HepG2 (cell line): ENCODE data around the gene ACO1. TPM values are rescaled to one million over a fixed set of nuclear protein-coding genes. Genes with fewer than 3 reads are reported as not detected.

ENCODE experiments used
- ASH2L ChIP-seq: fragments of 300-600, 200-600 bp; sonication (generic); IDR thresholded peaks from 2 replicates; pipeline ENCODE4 v1.7.0; 2017; ENCODE audit warnings: low read depth, mild to moderate bottlenecking, moderate library complexity, mixed read lengths, low read length; ENCODE audit not compliant: insufficient read length
- KAT8 ChIP-seq: IDR thresholded peaks from 2 replicates; pipeline ENCODE4 v1.6.1; 2016; ENCODE audit warnings: missing genetic modification reagents, missing compliant biosample characterization
- KDM6A ChIP-seq: IDR thresholded peaks from 2 replicates; pipeline ENCODE4 v1.6.1; 2016; ENCODE audit warnings: low read depth
- PAXIP1 ChIP-seq: sonication (generic); formaldehyde crosslinking; conservative IDR thresholded peaks from 2 replicates; pipeline ENCODE4 v1.4.0; 2020; ENCODE audit warnings: mild to moderate bottlenecking, missing genetic modification reagents, moderate library complexity
- PHF5A ChIP-seq: IDR thresholded peaks from one replicate; pipeline ENCODE4 v1.6.1; 2018; ENCODE audit warnings: low read depth, missing genetic modification reagents; ENCODE audit not compliant: unreplicated experiment
- RERE ChIP-seq: IDR thresholded peaks from 2 replicates; pipeline ENCODE4 v1.6.1; 2016; ENCODE audit warnings: low read depth, missing genetic modification reagents, missing compliant biosample characterization
- SKI ChIP-seq: fragments of 450-650 bp; IDR thresholded peaks from one replicate; pipeline ENCODE4 v1.6.1; 2018; ENCODE audit warnings: mild to moderate bottlenecking; ENCODE audit not compliant: partially characterized antibody
- SOX6 ChIP-seq, 2 experiments: fragments of 450-650 bp in 1 of 2; sonication (generic) in 1 of 2; formaldehyde crosslinking in 1 of 2; IDR thresholded peaks; 2 replicates each; pipeline versions ENCODE4 v1.4.0 to v1.6.1; 2017 to 2020; ENCODE audit warnings: antibody characterized with exemption in 1 of 2, mild to moderate bottlenecking in 1 of 2, missing genetic modification reagents in 1 of 2
- TCF7 ChIP-seq: sonication (generic); IDR thresholded peaks from 2 replicates; pipeline ENCODE4 v1.6.1; 2016; ENCODE audit warnings: antibody characterized with exemption, low read depth
- ZGPAT ChIP-seq: IDR thresholded peaks from 2 replicates; pipeline ENCODE4 v1.6.1; 2016; ENCODE audit warnings: mild to moderate bottlenecking
- ZKSCAN8 ChIP-seq: IDR thresholded peaks from 2 replicates; pipeline ENCODE4 v1.6.1; 2016; ENCODE audit warnings: borderline replicate concordance, missing genetic modification reagents, missing compliant biosample characterization
- ZNF687 ChIP-seq: sonication (generic); formaldehyde crosslinking; IDR thresholded peaks from 2 replicates; pipeline ENCODE4 v1.5.1; 2020; ENCODE audit warnings: mild to moderate bottlenecking, missing genetic modification reagents, moderate library complexity
- ZSCAN9 ChIP-seq: IDR thresholded peaks from 2 replicates; pipeline ENCODE4 v1.6.1; 2016; ENCODE audit warnings: borderline replicate concordance
- polyA plus RNA-seq, 8 experiments: library from polyadenylated mRNA; depleted of rRNA in 3 of 8; stranded (reverse) in 7 of 8; unstranded in 1 of 8; fragments of >200 nt; fragmentation: Illumina TruSeq in 4 of 8; extraction: Trizol in 4 of 8; gene quantifications; 2 replicates each; pipeline versions ENCODE4 v1.2.1 to v1.2.3, GENCODE V29; 2011 to 2016; ENCODE audit warnings: low read depth in 4 of 8, missing spikeins in 1 of 8, mixed read lengths in 1 of 8; ENCODE audit not compliant: insufficient read depth in 1 of 8
- total RNA-seq, 5 experiments: library from RNA; depleted of rRNA; stranded (reverse); fragments of >200 nt; fragmentation: Illumina TruSeq; extraction: Trizol; gene quantifications; 2 replicates each; pipeline ENCODE4 v1.2.3, GENCODE V29; 2016; ENCODE audit warnings: low read depth in 1 of 5

The ACO1 gene
- total and polyA plus RNA-seq, 2 of the 13 experiments (the other 11 are each of a cell fraction or from before 2014, with no cell fraction given), result 20.1 to 48.2 TPM

- TF ChIP-seq ZNF687 (CRISPR knock-in tag) (no peak), SKI (peak; percentile 12), ASH2L (peak; percentile 41), PHF5A (peak; percentile 44), ZSCAN9 (CRISPR knock-in tag) (0 out of 2 replicates have a peak, but pooled peaks have one; percentile 26), KAT8 (CRISPR knock-in tag) (0 out of 2 replicates have a peak, but pooled peaks have one; percentile 31), RERE (CRISPR knock-in tag) (0 out of 2 replicates have a peak, but pooled peaks have one; percentile 16), SOX6 (IDR thresholded peaks at IDR 0.05) (no peak), SOX6 (CRISPR knock-in tag; IDR thresholded peaks at IDR 0.05) (peak; percentile 99), KDM6A (CRISPR knock-in tag) (no peak), ZKSCAN8 (CRISPR knock-in tag) (0 out of 2 replicates have a peak, but pooled peaks have one; percentile 32), PAXIP1 (CRISPR knock-in tag) (peak; percentile 73), TCF7 (peak; percentile 63), ZGPAT (CRISPR knock-in tag) (no peak)
Measured at GRCh38 chr9:32456564-32456963, 72.1 kb downstream of the ACO1 start (continued).
